ENCODE measurements around the gene STAC2.

The STAC2 gene

DNA sequence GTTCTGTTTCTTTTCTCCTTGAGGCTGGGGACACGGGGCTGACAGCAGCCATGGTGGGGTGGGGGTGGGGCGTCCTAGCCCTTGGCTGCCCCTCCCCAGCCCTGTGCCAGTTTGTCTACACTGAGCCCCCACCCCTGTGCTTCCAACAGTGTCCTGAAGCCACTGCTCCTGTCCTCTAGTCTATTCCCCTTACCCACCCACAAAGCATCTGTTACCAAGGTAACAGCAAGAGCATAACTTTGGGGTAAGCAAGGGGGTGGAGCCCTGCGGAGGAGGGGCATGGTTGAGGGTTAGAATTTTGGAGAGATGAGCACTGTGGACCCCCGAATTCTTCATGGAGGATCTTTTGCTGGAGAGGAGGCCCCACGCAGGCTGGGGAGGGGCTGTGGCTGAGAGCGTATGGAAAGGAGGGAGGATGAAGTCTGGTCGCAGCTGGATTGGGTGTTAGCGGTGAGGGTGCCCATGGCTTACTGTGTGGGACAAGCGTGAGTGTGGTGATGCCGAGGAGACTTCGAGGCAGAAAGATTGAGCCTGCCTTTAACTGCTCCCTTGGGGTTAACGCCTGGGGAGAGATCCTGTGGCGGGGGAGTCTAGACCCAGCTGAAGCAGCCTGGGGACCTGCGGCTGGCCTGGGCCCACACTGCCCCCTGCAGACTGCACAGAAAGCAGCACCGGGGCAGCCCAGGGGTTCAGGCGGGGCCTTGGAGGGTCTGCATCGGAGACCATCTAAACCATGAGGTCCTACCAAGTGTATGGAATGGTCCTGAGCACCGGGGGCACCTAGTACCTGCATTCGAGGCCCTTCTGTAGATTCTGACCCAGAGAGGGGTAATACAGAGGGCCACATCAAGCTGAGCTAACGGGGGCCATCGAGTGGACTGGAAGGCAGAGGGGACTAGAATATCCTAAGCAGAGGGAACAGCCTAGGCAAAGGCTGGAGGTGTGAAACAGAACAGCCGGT is 6.1 kb upstream of the STAC2 start:
- no peak for DNase-seq

DNA sequence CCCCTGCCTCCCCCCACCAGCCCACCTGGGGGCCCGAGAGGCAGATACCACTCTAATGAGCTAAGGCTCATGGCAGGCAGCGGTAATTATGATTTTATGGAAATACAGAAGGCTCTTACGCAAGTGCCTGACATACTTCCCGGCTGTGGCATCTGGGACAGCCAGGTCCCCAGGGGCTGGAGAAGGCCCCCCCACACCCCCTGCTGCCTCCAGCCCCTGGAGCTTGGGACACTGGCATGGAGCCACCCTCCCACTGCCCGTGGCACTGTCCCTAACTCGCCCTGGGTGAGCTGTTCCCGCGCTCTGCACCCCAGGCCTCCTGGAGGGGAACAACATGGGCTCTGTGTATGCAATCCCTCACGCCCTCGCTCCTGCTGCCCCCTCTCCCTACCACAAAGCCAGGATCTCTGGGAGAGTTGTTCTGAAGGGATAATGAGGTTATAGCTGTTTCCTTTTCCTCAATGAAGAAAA is 5.4 kb upstream of the STAC2 start:
- no peak for DNase-seq

DNA sequence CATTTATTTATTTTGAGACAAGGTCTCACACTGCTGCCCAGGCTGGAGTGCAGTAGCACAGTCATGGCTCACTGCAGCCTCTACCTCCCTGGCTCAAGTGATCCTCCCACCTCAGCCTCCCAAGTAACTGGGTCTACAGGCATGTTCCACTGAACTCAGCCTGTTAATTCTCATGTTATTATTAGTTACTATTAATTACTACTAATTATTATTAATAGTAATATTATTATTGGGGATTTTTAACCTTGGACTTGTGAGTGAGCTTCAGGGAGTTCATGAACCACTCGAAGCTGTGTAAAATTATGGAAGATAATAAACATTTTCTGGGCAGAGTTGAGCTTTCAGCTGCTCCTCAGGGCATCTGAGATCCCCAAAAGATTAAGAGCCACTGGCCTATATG is 4.6 kb upstream of the STAC2 start:
- no peak for DNase-seq

DNA sequence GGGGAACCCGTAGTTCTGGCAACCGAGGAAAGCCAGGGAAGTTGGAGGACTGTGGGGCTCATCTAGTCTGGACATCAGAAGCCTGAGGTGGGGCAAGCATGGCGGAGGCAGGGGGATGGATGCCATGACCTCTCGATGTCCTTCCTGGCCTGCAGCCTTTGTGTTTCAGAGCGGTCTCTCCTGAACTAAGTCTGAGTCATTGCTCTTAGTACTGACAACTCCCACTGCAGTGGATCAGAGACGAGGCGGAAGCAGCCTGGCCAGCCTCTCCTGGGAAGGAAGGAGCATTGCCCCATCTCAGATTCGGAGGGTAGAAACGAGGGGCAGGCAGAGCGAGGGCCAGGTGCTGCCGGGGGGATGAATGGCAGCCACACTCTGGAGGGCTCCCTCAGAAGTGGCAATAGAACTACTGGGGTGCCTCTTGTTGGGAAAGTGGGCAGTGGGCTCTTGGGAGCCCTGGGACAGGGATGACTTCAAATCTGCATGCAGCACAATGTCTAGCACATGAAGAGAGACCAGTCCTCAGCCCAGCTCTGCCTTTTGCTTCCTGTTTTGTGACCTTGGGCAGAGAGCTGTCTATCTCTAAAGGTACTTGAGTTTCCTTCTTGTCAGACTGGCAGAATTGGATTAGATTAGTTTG is 3.6 kb upstream of the STAC2 start:
- DNase-seq, result peak; percentile 70

DNA sequence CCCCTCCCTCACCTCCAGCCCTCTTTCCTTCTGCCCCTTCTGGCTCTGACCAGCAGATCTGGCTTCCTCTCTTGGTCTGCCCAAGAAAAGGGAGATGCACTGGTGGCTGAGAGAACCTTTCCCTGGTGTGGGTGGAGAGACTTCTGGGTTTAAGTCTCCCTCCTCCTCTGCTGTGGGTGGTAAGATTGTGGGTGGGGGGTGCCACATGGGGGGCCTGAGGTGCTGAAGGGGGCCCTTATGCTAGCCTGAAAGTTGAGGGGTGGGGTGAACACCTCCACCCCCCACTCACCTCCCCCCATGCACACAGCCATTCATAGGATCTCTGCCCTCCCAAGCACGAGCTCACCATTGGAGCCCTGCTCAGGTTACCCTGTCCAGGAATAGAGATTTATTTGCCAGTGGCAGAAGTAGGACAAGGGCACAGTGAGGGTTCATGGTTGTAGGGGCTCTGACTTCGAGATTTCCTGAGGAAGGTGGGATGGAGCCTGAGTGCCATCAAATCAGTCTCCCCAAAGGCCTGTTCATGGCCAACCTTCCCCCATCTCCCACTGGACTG is 1.7 kb upstream of the STAC2 start:
- DNase-seq, result no peak

DNA sequence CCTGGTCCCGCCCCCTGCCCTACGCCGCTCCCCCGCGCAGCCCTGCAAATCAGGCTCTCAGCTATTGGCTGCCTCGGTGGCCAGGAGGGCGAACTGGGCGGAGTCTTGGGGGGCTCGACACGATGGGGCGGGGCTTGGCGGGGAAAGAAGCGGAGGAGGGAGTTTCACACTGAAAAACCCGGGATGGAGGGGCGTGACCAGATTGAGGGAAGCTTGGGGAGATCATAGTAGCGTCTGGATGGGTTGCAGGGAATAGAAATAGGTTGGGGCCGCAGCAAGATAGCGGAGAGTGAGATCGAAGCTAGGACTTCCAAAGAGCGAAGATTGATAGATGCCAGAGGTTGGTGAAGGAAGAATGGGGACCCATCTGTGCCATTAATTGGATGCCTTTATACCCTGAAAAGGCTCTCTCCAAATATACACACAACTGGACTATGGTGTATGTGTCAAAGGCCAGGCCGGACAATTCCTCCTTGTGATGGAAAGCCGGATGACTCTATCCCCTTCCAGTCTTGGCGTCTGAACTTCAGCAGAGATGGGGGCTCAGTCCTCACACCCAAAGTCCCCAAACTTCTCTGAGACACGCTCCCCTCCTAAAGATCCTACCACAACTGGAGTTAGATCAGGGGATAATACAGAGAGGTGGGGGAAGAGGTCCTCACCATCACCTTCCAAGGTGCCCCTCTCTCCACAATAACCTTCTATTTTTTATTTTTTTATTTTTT is 376 bp upstream of the STAC2 start:
- DNase-seq, result no peak

DNA sequence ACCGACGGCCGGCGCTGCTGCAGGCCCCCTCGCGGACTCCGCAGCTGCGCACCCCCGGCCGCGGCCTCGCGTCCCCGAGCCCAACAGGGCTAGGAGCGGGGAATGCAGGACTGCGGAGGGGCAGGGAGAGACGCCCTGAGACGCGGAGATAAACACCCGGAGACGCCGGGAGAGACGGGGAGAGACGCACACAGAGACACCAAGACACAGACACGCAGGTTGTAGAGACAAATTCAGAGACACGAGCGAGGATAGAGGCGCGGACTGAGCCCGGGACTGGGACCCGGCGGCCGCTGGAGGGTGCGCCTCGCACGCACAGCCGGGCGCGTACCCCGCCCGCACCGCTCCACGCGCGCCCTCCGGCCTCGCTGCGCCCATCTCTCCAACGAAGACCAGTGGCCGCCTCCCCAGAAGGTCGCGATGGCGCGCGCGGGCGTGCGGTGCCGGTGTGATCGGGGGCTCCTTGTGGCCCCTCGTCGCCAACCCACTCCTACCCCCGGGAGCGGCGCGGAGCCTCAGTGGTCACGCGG is 902 bp downstream of the STAC2 start:
- no peak for DNase-seq

DNA sequence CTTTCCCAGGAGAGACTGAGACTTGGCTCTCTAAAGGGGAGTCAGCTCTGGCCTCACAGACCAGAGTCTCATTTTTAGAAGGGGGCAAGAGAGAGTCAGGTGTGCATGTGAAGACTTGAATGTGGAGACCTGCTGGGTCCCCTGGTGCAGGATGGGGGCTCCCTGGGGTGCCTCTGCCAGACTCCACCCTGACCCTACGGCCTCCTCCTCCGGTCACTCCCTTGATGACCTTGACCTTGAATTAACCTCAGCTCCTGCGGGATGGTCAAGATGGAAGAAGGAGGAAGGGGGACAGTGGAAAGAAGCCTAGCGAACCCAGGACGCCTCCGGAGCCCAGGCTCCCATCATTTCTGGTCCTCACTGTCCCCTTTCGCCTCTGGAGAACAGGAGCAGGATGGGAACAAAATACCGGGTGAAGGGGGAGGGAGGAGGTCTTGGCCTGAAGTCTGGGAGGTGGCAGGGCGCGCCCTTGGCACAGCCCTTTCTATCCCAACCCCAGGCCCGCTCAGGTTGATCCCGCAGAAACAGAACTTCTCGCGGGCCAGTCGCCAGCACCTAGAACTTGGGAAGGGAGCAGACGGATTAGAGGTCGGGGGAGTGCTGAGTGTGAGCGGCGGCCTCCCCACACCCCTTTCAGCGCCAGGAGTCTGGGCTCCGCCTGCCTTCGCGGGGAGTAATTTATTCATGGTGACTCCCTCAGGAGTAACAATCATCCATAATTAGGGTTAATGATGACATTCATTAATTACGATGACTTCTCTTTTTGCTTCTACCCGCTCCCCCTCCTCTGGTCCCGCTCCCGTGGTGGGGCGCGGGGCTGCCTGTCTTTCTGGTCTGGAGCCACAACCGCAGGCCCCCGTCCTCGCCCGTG is 1.6 kb downstream of the STAC2 start:
- DNase-seq, result no peak

DNA sequence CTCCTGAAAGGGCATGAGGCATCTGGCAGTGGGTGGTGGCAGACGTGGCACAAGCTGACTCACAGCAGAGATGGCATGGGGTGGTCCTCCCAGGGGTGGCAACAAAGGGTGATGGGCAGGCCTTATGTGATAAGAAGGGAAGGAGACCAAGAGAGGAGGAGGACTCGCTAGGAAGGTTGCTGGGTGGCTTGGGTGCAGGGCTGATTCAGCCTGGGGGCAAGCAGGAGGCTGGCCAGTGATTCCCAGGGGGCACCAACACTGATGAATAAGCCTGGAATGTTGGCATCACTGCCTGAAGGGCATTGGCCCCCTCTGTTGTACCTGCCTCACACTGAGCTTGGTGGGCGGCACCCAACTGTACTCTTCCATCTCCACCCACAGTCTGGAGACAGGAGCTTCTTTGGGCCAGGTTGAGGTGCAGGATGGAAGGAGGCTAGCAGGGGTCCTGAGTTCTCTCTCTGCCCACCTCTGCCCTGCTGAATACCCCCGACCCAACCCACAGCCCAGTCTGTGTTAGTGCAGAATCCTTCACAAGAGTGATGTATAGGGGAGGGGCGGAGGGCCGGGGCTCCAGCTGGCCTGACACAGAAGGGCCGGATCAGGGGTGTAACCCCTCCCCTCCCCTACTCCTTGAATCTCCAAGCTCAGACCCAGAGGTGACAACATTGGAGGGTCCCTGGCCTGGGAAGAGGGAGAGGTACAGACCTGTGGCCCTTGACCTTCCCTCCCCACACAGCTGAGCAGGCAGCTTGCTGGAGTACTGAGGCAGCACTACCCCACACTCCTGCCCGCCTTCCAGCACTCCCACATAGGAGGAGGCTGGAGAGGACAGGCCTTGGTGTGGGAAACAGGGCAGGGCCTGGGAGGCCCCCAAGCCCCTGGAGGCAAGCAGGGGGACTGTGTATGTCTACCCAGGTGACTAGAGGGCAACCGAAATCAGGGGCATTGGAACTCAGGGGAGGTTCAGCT is 2.6 kb downstream of the STAC2 start:
- no peak for DNase-seq

DNA sequence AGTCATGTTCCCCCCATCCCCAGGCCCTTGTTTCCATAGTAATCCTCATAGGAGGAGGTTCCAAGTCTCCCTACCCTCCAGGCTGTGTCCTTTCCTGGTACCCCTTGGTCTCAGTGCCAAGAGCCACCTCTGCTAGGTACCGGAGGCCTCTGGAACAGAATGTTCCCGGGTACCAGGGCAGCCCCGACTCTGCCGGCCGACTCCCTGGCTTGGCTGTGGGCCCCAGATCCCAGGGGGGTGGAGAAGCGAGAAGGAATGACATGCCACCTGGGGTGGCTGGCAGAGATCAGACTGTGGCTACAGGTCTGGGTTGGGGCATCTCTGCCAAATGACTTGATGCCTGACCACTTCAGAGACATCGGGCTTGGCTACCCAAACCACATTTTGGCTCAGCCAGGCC is 3.6 kb downstream of the STAC2 start:
- DNase-seq, result no peak

DNA sequence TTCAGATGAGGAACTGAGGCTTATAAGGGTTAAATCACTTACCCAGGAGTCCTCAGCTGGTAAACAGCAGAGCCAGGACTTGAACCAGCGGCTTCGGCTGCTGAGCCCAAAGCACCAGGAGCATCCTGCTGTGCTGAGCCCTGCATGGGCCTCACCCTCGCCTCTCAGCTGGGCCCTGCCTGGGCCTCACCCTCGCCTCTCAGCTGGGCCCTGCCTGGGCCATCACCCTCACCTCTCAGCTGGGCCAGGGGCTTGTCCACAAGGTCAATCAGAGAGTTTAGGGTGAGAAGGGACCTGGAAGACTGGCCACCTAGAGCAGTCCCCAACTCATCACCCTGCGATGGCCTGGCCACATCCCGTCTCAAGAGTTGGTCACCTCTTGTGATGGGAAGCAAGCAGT is 4.2 kb downstream of the STAC2 start:
- DNase-seq, result no peak

DNA sequence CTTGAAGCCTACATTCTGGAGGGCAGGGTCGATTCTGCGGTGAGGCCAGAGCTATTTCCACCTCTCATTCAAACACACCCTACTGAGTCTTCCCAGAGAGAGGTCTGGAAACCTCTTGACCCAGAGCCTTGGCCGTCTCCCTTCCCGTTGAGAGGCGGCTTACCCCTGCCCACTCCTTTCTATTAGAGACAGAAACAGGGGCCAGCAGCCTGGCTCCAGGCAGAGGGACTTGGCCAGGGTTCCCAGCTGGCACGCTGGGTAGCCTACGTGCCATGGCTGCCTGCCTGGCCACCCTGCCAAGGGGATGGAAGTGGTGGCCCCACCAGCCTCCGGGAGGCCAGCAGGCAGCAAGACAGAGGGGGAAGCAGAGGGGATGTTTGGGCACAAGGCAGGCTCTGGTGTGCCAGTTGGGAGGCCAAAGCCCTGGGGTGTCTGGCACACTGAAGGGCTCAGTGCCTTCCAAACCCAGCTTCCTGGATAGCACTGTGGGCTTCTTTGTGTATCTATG is 6.0 kb downstream of the STAC2 start:
- DNase-seq, result no peak

DNA sequence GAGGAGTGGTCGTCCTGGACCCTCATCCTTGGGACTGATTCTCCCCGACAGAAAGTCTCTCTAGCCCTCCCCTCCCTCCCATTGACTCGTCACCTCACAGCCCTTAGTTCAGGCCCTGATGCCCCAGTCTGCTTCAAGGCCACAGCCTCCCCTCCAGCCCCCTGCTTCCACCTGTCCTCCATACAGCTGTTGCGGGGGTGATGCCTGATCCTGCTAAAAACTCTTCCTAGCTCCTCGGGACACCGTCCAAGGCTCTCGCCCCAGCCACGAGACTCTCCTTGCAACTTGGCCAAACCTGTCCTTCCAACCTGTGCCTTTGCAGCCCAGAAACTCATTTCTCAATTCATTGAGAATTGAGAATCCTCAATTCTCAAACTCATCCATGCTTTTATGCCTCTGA is 6.8 kb downstream of the STAC2 start:
- DNase-seq, result no peak

DNA sequence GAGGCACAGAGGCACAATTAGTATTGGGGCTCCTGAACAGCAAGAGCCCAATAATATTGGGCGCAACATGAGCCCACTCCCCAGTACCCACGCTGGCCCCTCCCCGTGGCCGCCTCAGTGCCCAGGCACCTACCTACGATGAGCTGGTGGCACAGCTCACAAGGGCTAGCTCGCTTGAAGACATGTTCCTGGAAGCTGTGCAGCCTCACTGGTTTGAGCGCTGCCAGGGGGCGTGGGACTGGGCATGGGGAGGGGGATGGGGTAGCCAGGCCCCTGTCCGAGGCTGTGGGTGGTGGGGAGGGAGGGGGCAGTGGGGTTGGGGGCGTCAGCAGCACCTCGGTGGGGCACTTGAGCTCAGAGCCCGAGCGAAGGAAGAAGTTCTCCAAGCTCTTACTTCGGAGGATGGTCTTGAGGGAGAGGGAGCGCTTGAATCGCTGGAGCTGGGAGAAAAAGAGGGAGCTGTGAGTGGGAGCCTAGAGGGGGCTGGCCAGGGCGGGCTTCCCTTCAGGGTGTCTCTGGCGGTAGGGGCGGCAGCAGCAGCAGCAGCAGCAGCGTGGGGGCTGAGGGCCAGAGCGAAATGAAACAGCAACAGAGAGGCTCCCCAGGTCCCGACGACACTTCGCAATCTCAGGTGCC is 7.9 kb downstream of the STAC2 start:
- DNase-seq, result no peak

DNA sequence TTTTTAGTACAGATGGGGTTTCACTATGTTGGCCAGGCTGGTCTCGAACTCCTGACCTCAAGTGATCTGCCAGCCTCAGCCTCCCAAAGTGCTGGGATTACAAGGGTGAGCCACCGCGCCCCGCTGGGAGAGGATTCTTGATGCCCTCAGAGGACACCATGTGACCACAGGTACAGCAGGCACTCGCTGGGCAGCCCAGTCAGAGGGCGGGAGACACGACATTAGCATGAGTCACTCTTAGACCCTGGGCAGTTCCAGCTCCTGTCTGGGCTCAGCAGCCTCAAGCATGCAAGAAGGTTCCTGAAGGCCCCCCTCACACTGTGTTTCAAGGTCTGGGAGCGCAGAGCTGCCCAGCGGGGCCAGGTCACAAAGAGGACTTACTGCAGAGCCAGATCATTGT is 11.9 kb downstream of the STAC2 start:
- no peak for DNase-seq

DNA sequence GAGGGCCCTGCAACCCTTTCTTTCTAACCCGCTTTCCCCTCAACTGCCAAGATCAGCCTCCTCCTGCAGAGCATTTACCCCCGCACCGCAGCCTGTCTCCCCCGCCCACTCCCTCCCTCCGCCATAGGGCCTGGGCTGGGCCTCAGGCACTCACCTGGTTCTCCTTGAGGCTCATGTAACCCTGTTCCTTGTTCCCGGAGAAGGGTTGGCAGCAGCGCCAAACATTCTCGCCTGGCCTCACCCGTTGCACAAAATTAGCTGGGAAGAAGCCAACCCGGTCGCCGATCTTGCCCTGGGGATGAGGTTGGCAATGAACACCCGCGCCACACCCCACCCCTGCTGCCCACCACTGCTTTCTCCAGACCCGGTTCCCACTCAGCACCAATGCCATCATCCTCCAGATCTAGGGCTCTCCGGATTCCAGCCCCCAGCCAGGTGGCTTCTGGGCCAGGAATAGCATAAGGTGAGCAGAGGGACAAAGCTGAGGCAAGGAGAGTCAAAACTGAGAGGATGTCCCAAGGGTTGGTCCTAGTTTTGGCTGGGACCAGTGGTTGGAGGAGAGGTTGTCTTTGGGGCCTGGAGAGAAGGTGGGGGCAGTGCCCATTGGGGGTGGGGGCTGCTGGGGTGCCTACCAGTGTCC is 12.8 kb downstream of the STAC2 start:
- DNase-seq, result no peak

DNA sequence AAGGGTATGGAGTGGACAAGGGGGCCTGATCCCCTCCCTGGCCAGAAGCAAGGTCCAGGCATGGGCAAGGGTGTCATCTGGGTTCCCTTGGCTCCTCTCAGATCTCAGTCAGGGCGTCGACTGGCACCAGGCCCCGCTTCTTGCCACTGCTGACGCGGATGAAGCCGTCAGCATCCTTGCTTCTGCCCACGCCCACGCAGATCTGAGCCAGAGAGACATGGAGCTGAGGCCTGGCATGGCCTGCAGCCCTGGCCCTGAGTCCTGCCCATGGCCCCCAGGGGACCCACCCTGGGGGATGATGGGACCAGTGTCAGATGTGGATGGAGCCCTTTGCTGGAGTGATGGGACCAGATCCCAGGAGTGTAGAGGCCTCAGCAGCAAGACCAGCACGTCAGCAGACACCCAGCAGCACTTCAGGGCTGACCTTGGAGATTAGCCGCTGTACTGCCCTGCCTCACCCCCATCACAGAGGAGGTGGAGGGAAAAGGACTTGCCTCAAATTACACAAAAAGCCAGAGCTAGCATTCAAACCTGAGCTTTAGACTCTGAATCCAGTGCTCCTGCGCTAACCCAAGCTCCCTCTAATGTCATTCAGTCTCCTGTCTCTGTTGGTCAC is 13.4 kb downstream of the STAC2 start:
- DNase-seq, result no peak

DNA sequence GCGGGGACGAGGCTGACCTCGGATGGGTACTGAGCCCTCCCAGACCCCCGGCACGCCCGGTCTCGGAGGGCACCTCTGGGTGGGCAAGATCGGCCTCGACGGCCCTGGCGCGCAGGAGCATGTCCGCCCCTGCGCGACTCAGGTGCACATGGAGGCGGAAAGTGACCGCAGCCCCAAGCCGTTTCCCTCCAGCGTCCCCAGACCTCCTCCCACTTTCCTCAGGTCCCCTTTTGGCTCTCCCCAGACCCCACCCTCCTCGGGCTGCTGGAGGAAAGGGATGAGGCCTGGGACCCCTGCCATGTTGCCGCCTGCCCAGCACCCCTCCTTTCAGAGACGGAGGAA is 15.7 kb downstream of the STAC2 start:
- no peak for DNase-seq

Measured in HCEC 1CT (cell line).